Right lobe of liver (tissue), 6 donors: Measurements from ENCODE around the gene TGM2. TPM values are rescaled to one million over a fixed set of nuclear protein-coding genes. Genes with fewer than 3 reads are reported as not detected.

Source experiments
- ATAC-seq, 4 donors: fragments of 200-7000 bp; cut with Tn5 transposase; one replicate each; pipeline ENCODE4 v1.9.1; 2020; ENCODE audit warnings: mild to moderate bottlenecking in 4 of 4, moderate library complexity in 4 of 4
- DNase-seq, 3 donors: peaks; one replicate each; pipeline ENCODE4 v3.0.0-alpha.2; 2020
- H3K27ac ChIP-seq, 3 donors: fragments of 200-600 bp; one replicate each; pipeline ENCODE4 v1.8.0; 2022
- H3K27me3 ChIP-seq, 2 donors: fragments of 200-600 bp; one replicate each; pipeline ENCODE4 v1.8.0; 2022
- H3K36me3 ChIP-seq, 4 donors: fragments of 200-600 bp; sonication (generic) in 1 of 4; one replicate each; pipeline versions ENCODE4 v1.5.1 to v1.8.0; 2017 to 2022; ENCODE audit warnings: control low read depth in 1 of 4
- H3K4me1 ChIP-seq, 4 donors: fragments of 200-600 bp; sonication (generic) in 1 of 4; one replicate each; pipeline versions ENCODE4 v1.5.1 to v1.8.0; 2017 to 2022; ENCODE audit warnings: control low read depth in 1 of 4
- H3K4me3 ChIP-seq, 3 donors: fragments of 200-600 bp; one replicate each; pipeline ENCODE4 v1.8.0; 2022
- H3K9me3 ChIP-seq, 4 donors: fragments of 200-600 bp; sonication (generic) in 1 of 4; one replicate each; pipeline versions ENCODE4 v1.5.1 to v1.8.0; 2017 to 2022; ENCODE audit warnings: control low read depth in 1 of 4
- POLR2A ChIP-seq: fragments of 450-650 bp; IDR thresholded peaks from one replicate; pipeline ENCODE4 v1.6.1; 2017; ENCODE audit warnings: antibody characterized with exemption, mild to moderate bottlenecking
- WGBS: methylation state at CpG from one replicate; pipeline ENCODE4 v1.1.6; 2018; ENCODE audit warnings: low coverage, low lambda C conversion rate; ENCODE audit not compliant: insufficient coverage; ENCODE audit errors: missing lambda C conversion rate; 5-methylcytosine and 5-hydroxymethylcytosine counted together
- intact Hi-C, 2 donors: fragments of 100-400 bp; cut with DNase I; formaldehyde crosslinking; loops; one replicate each; pipeline versions ENCODE4 v1.11.2 to v1.14.1; 2022
- total RNA-seq, 6 experiments: library from RNA; depleted of rRNA in 2 of 6; stranded (reverse); fragments of >200 nt in 2 of 6; fragmentation: NEBNext Ultra II Directional in 3 of 6; extraction: Animal tissue kit (Norgen Biotek cat#: 25700) in 3 of 6; gene quantifications; one replicate each; pipeline versions ENCODE4 v1.1.0 to v1.2.4, GENCODE V29; 2016 to 2023
- TF ChIP-seq, protein P1 (sequence below), 4 donors: fragments of 200-600 bp in 3 of 4; fragments of 450-650 bp in 1 of 4; IDR thresholded peaks; one replicate each; pipeline versions ENCODE4 v1.5.1 to v1.8.0; 2016 to 2022; ENCODE audit warnings: antibody characterized with exemption in 4 of 4, mild to moderate bottlenecking in 2 of 4
- donor health status: DM: no; HTN: yes; CAD: no.
- donor health status: DM: no; HTN: no; CAD: no.
- donor health status: DM: no; HTN: no; CAD: no.
- donor health status: DM: no; HTN: yes; CAD: no.
- donor health status: DM: no; HTN: yes; CAD: no.

Gene TGM2
- total RNA-seq, 6 experiments from 2014 or later: 135 to 940 (median 474) TPM

DNA sequence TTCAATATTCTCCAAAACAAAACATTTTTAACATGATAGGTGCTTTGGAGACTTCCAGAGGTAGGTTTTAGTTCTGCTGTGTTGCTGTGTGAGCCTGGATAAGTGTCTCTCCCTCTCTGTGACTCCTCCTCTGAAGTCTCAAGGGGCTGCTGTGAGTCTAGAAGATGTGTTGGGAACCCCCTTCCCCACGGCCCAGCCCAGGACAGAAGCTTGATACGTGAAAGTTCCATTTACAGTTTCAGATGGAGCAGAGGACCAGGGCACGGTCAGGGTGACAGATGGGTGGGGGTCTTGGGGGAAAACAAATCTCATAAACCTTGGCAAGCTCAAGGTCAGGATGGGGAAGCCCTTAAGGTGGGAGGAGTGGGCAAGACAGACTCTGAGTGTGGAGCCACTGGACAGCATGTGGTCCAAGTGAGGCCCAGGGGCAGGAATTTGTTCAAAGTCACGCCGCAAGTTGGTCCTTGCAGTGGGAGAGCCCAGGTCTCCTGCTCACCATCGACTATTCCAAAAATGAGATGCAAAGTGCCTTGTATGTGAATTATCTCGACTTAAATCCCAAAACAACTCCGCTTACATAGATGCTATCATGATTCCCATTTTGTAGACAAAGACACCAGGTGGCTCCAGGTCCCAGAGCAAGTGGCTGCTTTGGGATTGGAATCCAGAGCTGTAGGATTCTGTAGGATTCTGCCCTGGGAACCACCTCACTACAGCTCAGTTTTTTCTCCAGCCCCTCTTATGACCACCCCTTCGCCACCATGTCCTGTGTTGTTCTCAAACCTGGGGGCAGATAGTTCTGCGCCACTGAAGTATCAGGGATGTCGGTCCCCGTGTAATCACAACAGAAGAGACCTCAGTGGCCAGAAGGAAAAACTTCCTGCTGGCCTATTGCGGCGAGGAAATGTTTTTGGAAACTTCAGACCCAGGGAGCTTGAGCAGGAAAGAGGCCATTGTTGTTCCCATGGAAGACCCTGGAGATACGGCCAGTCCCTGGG is 1.9 kb downstream of the TGM2 start:
- Histone ChIP-seq H3K4me3 (peak overlapping the region; percentile 76 to 83 (median 80)), H3K27me3 (no peaks in the 10 kb centered on the region), H3K4me1 (peaks cover 0 to 57% (median 12%) of the 10 kb centered on the region in 4 donors), H3K9me3 (no peaks in the 10 kb centered on the region), H3K27ac (peak overlapping the region; percentile 57 to 88 (median 67)), H3K36me3 (peaks cover 0 to 24% (median 6%) of the 10 kb centered on the region in 4 donors)
- DNase-seq (no peak), ATAC-seq (no peak)
- WGBS: 52% methylated on average over 11 of the region's 15 CpGs
- intact Hi-C loops: loop anchor here in 1 of 2 donors (10.0 kb wide), 1 partner anchor 98 kb away; no protein-coding TSS in a partner anchor
- TF ChIP-seq, protein P1, sequence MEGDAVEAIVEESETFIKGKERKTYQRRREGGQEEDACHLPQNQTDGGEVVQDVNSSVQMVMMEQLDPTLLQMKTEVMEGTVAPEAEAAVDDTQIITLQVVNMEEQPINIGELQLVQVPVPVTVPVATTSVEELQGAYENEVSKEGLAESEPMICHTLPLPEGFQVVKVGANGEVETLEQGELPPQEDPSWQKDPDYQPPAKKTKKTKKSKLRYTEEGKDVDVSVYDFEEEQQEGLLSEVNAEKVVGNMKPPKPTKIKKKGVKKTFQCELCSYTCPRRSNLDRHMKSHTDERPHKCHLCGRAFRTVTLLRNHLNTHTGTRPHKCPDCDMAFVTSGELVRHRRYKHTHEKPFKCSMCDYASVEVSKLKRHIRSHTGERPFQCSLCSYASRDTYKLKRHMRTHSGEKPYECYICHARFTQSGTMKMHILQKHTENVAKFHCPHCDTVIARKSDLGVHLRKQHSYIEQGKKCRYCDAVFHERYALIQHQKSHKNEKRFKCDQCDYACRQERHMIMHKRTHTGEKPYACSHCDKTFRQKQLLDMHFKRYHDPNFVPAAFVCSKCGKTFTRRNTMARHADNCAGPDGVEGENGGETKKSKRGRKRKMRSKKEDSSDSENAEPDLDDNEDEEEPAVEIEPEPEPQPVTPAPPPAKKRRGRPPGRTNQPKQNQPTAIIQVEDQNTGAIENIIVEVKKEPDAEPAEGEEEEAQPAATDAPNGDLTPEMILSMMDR (IDR thresholded peaks at IDR 0.05): no peak
- TF ChIP-seq POLR2A: no peak

DNA sequence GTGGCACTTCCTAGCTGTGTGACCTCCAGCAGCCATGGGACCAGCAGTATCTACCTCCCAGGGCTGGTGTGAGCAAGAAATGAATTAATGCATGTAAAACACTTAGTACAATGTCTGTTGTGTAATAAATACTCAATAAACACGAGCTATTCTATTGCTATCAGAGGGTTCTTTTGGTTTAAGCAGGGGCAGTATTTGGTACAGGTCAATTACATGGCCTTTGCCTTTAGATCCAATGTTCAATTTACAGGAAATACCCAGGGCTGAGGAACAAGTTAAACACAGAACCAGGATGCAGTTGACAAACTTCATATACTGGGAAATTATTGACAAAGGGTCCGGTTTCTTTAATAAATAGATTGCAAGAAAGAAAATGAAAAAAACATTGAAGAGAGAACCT is 2.9 kb downstream of the TGM2 start:
- peak overlapping the region in 1 of 3 donors; percentile 76 for H3K4me3 ChIP-seq
- ATAC-seq (peak in 3 of 4 donors; percentile 1 to 33 (median 4)), DNase-seq (no peak)
- H3K9me3 ChIP-seq: no peaks in the 10 kb centered on the region
- 8% methylated on average over 2 of the region's 2 CpGs for WGBS
- peaks cover 0 to 24% (median 12%) of the 10 kb centered on the region in 4 donors for H3K36me3 ChIP-seq
- peak overlapping the region; percentile 32 to 88 (median 67) for H3K27ac ChIP-seq
- H3K27me3 ChIP-seq: no peaks in the 10 kb centered on the region
- TF ChIP-seq, protein P1 (IDR thresholded peaks at IDR 0.05): no peak
- TF ChIP-seq POLR2A: no peak
- peaks cover 0 to 55% (median 10%) of the 10 kb centered on the region in 4 donors for H3K4me1 ChIP-seq
- intact Hi-C loops: loop anchor here in 1 of 2 donors (10.0 kb wide), 1 partner anchor 97 kb away; no protein-coding TSS in a partner anchor

DNA sequence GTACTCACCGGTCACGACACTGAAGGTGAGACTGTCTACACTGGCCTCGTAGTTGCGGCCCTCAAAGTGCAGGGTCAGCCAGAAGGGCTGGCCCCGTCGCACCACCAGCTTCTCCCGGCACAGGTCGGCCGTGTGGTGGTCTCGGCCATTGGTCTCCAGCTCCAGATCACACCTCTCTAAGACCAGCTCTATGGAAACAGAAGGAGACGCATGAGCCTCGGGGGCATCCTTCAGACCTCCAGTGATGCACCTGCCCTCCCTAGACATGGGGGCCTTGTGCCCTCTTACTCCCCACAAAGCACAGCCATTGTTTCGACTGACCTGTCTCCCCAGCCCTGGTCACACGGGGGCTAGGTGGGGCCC is 3.7 kb downstream of the TGM2 start:
- H3K4me1 ChIP-seq: peaks cover 0 to 54% (median 10%) of the 10 kb centered on the region in 4 donors
- WGBS: 82% methylated on average over 5 of the region's 14 CpGs
- intact Hi-C loops: loop anchor here in 1 of 2 donors (10.0 kb wide), 1 partner anchor 97 kb away; no protein-coding TSS in a partner anchor
- H3K4me3 ChIP-seq: no peak overlapping the region
- ATAC-seq (peak in 1 of 4 donors; percentile 0), DNase-seq (no peak)
- H3K27ac ChIP-seq: peak overlapping the region; percentile 18 to 67 (median 32)
- TF ChIP-seq POLR2A: no peak
- TF ChIP-seq, protein P1 (IDR thresholded peaks at IDR 0.05): no peak
- no peaks in the 10 kb centered on the region for H3K27me3 ChIP-seq
- no peaks in the 10 kb centered on the region for H3K9me3 ChIP-seq
- H3K36me3 ChIP-seq: peaks cover 0 to 30% (median 12%) of the 10 kb centered on the region in 4 donors

DNA sequence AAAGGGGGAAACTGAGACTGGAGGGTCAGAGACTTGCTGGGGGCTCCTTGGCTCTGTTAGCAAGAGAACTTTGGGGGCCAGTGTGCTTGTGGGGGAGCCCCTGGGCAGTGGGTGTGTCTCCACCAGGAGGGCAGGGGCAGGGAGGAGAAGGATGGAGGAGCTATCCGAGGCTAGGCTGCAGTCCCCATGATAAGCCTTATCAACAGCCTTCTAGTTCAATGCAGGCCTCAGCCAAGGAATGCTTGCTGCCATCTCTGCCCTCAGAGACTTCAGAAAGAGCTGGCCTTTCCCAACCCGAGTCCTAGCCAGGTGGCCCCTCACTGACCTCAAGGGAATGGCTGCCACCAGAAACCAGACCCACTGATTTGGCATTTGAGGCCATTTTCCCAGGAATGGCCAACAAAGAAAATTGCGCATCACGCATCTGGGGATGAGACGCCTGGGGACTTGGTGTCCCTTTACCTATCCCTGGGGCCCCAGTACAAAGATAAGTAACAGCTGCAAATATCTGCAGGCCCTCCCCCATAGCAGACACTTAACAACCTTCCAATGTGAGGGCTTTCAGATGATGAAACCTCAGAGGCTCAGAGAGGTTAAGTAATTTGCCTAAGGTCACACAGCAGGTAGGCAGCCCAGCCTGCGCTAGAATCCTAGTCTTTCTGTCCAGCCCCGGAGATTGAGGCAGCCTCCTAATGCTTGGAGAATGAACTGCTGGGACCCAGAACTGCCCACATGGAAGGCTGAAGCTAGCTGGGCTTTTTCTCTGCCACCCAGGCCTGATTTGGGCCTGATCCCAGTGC is 4.9 kb downstream of the TGM2 start:
- no peak overlapping the region for H3K4me3 ChIP-seq
- intact Hi-C loops: loop anchor here in 1 of 2 donors (10.0 kb wide), 1 partner anchor 95 kb away; no protein-coding TSS in a partner anchor
- no peaks in the 10 kb centered on the region for H3K27me3 ChIP-seq
- TF ChIP-seq POLR2A: no peak
- TF ChIP-seq, protein P1 (IDR thresholded peaks at IDR 0.05): no peak
- H3K27ac ChIP-seq: peak overlapping the region in 2 of 3 donors; percentile 29 to 56
- peaks cover 0 to 54% (median 10%) of the 10 kb centered on the region in 4 donors for H3K4me1 ChIP-seq
- WGBS: 27% methylated on average over 2 of the region's 7 CpGs
- DNase-seq: no peak
- no peak for ATAC-seq
- H3K9me3 ChIP-seq: no peaks in the 10 kb centered on the region
- H3K36me3 ChIP-seq: peaks cover 0 to 42% (median 16%) of the 10 kb centered on the region in 4 donors
